Hematopoietic multipotent progenitor cell treated with erythropoietin and hydrocortisone succinate and interleukin-3 and kit ligand, for 15 days (in vitro differentiated cells): Measurements from ENCODE around the gene TOMM6.
A peak's percentile ranks its signal among the peaks of the same experiment; 100 is the strongest.
"Not testable (repeated sequence)": the region's sequence is repeated elsewhere in the genome, so short reads cannot be mapped to it uniquely, and the experiment has no call there.

Experiments
- DNase-seq: peaks from one replicate; pipeline ENCODE4 v3.0.0-alpha.2; 2015; ENCODE audit warnings: low spot score

TOMM6 gene

DNA sequence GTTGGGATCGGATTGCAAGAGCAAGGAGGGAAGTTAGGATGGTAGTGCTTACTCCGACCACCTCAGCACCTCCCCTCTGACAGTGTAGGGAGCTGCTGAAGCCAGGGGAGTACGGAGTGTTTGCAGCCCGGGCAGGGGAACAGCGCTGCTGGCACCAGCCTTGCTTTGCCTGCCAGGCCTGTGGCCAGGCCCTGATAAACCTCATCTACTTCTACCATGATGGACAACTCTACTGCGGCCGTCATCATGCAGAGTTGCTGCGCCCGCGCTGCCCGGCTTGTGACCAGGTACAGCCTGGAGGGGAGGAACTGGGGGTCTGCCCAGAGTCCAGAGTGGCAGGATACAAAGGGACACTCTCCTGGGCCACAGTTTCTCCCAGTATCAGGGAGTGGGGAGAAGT is 2.2 kb upstream of the TOMM6 start:
- no peak for DNase-seq

DNA sequence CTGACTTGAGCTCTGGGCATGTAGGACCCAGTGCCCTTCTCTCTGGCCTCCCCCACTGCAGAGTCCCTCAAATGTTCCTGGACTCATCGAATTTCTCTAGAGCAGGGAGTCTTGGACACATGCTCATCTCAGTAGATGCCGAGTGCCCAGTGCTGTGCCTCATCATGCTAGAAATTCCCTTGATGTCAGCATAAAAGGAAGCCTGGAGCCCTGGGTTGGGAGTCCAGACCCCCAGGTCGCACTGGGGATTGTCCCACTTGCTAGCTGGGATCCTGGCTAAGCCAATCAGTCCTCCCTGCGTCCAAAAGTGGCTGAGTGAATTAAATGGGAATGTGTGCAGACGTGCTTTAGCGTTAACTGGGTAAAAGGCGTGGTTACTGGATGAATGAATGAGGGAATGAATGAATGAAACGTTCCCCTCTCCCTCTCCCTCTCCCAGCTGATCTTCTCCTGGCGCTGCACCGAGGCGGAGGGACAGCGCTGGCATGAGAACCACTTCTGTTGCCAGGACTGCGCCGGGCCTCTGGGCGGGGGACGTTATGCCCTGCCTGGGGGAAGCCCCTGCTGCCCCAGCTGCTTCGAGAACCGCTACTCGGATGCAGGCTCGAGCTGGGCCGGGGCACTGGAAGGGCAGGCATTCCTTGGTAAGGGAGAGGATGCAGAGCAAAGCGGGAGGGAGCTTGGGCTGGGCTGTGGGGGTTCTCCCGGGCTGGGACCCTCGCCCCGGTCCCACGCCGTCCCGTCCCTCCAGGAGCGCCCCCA is 1.6 kb upstream of the TOMM6 start:
- no peak for DNase-seq

DNA sequence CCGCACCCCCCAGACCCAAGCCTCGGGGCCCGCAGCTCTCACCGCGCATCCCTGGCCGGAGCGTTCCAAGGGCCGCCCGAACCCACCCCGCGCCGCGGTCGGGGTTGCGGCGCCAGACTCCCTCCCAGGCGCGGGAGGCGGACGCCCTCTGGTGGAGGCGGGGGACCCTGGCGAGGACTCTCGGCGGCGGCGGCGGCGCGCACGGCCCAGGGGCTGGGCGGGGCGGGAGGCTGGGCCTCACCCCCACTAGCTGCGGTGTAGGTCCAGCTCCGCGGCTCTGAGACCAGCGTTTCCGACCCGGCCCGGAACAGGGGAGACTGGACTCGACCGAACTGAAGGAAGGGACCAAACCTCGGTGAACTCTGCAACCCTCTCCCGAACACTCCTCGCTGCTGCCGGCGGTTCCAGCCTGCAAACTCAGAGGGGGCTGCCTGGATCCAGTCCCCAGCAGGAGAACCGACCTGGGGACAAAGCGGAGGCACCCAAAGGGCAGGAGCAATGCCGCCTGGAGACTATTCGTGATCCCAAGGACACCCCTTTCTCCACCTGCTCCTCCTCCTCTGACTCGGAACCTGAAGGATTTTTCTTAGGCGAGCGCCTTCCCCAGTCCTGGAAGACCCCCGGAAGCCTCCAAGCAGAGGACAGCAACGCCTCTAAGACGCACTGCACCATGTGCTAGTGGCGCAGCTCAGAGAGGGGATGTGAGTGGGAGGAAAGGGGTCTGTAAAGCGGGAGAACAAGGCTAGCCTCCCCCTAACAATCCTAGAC is 859 bp upstream of the TOMM6 start:
- peak; percentile 87 for DNase-seq

DNA sequence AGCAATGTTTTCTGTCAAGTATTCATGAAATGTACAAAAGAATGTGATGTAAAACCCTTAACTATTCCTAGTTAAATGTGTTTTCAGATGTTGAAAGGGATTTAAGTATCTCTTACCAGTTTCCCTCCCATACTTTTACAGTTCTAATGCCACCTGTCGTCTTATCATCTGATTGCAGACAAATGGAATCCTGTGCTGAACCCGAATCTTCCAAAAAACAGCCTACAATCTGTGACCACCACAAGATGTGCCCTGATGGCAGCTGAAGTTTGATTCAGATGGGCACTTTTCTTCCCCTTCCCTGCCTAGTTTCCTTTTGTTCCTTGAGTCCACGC is 1.9 kb downstream of the TOMM6 start:
- no peak for DNase-seq

DNA sequence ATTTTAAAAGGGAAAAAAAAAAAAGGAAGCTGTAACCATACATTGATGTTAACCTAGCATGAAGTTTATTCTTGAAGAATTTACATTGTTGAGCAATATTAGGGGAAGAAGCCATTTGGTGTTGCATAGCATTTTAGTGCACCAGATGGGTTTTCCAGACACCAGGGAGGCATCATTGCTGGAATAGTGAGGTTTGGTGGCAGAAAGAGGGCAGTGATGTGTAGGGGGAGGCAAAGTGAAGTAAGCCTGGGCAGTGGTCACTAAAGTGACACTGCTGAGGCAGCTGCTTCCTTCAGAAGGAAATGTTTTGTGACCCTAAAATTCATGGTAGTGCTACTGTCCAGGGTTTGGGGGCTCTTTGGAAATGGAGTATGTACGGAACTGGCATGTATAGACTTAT is 2.6 kb downstream of the TOMM6 start:
- no peak for DNase-seq

DNA sequence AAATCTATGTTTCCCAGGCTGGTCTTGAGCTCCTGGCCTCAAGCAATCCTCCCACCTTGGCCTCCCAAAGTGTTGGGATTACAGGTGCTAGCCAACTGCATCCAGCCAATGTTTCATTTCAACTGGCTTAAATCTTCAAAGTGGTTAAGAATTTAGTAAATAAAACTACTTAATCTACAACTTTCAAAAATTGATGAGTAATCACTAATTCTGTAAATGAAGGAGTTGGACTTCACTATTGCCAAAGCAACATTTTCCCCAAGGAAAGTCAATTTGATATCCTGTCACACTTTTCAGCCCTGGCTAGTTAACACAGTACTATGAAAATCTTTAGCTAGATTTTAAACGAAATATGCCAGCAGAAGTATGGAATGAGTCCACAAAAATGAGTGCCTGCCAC is 3.8 kb downstream of the TOMM6 start:
- DNase-seq: no peak

DNA sequence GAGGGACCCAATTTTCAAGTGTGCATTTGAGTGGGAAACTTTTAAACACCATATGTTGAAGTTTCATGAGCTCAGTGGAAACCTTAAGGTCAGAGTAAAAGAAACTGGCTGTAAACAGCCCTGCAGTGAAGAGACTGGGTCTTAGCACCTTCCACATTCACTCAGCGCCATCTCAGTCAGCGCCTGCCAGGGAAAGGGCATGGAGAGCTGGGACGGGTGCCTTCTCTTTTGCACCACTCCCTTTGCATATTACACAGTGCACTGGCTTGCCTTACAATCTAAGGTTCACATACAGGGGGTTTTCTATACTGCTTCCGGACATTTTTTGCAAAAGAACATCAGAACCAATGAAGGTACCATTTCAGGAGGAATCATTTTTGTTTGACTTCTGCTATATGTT is 4.5 kb downstream of the TOMM6 start:
- no peak for DNase-seq

GRCh38 chr6:41796474-41796873 is 9.0 kb downstream of the TOMM6 start:
- no peak for DNase-seq

DNA sequence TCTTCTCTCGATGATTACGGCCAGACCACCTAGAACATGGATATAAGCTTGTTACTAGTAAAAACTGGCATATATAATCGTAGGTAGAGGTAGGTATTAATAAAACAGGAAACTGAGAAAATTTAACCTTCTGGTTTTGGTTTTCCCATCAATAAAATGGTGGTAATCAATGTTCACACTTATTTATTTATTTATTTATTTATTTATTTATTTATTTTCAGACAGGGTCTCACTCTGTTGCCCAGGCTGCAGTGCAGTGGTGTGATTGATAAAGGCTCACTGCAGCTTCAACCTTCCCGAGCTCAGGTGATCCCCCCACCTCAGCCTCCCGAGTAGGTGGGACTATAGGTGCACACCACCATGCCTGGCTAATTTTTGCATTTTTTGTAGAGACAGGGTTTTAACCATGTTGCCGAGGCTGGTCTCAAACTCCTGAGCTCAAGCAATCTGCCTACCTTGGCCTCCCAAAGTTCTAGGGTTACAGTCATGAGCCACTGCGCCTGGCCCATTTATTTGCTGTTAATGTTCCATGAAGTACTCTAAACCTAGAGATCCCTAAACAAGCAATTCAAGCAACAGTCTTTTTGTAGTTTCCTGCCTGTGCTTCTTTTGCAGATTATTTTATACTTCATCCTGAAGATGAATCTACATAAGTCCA is 11.5 kb downstream of the TOMM6 start:
- DNase-seq: no peak

GRCh38 chr6:41799559-41799911 is 12.0 kb downstream of the TOMM6 start:
- DNase-seq: no peak

- no peak for DNase-seq
These were observed 13.9 kb downstream of the TOMM6 start for GRCh38 chr6:41801380-41801779.

DNA sequence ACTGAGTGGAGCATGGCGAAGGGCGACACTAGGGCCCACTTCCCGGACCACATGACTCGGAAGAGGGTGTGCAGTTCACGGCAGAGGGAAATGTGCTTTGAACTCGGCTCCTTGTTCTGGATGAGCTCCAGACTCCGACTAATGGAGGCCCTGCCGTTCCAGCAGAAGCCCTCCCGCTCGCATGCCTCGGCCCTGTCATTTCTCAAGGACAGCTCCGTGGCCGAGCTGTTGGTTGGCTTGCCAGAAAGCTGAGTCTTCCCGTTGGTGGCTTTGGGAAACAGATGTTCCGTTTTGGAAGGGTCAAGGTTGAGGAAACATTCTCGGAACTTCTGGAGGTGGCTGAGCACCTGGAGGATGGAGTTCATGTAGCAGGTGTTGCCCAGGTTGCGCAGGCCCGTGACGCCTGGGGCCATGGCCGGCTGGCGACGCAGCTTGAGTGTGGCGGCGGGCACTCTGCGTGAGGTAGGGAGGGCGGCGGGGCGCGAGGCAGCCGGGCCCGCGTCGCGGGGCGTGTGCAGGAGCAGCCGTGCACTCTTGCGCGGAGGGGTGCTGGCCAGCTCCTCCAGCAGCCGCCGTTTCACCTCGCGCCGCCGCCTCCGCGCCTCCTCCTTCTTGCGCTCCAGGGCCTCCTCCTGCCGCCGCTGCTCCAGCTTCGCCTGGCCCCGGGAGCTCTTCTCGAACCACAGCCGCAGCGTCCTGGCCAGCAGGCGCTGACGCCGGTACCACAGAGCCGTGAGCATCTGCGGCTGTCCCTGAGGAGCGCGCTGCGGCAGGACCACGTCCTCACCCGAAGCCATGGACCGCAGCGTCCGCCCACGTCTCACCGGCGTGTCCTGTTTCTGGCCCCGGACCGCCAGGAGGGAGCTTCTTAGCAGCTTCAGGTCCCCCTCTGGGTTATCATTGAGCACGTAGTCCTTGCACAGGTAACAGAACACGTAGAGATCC is 18.6 kb downstream of the TOMM6 start:
- DNase-seq: no peak

GRCh38 chr6:41811095-41811494 is 23.6 kb downstream of the TOMM6 start:
- no peak for DNase-seq

DNA sequence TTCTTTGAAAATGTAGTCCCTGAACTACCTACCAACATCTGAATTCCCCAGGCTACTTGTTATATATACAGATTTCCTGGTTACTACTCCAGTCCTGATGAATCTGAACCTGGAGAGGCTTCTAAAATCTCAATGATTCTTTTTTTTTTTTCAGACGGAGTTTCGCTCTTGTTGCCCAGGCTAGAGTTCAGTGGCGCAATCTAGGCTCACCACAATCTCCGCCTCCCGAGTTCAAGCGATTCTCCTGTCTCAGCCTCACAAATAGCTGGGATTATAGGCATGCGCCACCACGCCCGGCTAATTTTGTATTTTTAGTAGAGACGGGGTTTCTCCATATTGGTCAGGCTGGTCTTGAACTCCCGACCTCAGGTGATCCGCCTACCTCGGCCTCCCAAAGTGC is 24.5 kb downstream of the TOMM6 start:
- not testable (repeated sequence) for DNase-seq

DNA sequence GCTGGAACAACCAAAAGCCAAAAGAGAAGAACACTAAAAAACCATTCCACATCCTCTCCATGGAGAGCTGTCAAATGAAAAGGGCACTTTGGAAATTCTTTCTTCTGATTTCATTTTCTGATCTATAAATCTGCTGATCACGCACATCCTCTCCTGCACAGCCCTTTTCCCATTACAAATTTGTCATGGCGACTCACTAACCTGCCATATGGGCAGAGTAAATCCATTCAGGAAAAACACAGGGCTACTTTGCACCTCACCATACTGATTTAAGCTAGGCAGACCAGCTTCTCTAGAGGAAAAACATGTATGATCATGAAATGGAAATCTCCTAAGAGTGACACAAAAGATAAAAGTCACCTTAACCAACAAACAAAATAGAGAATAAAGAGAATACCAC is 26.0 kb downstream of the TOMM6 start:
- DNase-seq: no peak

DNA sequence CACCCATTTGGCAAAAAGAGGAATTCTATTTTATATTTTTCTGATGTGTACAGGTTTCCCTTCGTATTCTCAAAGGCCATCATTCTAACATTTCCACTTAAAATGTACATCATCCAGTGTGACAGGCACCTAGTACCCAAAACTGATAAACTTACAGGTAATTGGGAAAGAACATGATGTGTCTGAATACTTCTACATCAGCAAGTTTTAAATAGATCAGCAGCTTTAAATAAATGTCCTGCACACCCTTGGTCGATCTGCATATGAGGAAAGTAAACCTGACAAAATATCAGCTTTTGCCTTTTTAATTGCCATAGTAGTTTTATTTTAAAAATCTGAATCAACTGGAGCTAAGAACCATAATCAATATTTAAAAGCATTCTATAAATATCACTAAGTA is 26.5 kb downstream of the TOMM6 start:
- no peak for DNase-seq

DNA sequence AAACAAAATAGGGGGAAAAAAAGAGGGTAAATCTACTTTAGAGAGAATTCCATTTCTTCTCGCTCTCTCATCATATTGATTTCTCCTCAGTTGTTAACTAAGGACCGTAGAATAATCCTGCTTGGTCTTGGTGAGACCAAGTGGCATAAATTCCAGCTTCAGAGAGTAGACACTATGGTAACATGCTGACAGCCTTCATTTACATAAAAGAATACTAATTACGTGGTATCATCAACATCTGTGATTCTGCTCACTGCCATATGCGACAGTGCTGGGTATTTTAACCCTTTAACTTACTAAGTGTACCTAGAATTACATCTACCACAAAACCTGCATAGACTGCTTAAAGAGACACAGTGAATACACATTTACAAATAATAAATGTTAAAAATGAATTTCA is 27.1 kb downstream of the TOMM6 start:
- no peak for DNase-seq

DNA sequence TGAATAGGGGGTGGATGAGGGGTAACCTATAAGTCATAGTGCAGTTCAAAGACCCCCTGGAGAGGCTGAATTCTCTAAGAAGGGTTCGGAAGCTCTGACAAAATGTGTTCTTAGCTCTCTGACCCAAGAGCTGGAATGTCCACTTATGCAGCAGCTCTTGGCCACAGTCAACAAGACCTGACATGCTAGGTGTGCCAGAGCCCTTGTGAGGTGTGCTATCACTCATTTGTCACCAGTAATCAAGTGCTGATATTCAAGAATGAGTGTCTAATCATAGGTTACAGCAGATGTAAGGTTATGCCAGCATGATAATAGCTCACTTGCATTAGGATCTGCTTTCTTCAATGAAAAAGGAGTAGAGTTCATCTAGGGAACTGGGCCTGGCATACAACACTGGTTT is 28.1 kb downstream of the TOMM6 start:
- no peak for DNase-seq

GRCh38 chr6:41818271-41819054 is 31.0 kb downstream of the TOMM6 start:
- no peak for DNase-seq

DNA sequence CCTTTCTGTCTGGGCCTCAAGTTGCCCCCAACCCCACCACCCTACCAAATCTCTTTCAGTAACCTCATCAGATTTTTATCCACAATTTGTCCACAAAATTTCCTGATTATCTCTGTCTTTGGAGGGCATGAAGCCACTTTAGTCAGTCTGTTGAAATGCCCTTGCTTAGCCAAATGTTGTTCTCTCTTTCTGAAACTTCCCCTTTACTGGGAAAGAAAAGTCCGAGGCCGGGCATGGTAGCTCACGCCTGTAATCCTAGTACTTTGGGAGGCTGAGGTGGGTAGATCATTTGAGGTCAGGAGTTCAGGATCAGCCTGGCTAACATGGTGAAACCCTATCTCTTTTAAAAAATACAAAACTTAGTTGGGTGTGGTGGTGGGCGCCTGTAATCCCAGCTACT is 33.8 kb downstream of the TOMM6 start:
- DNase-seq: no peak

DNA sequence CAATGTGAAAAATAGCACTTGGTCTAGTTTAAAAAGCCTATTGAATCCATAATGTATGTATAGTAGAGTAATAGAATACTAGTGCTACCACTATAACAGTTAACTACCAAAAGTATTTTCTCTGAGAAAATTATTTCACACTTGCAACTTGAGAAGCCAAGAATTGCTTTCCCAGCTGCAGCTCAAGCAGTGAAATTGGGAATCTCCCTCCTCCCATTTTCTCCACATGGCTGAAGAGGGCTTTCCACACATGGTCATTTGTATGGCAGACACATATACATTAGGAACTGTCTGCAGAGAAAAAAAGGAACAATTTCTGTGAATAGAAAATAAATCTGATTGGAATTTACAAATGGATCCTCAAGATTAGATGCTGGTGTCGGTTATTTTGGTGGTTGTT is 34.5 kb downstream of the TOMM6 start:
- DNase-seq: no peak

- DNase-seq: no peak
These were observed 35.7 kb downstream of the TOMM6 start for GRCh38 chr6:41823178-41823577.
